HCT116 (cell line): ENCODE measurements around the gene MFSD8. TPM values are rescaled to one million over a fixed set of nuclear protein-coding genes. Genes with fewer than 3 reads are reported as not detected.
"Not testable (repeated sequence)": the region's sequence is repeated elsewhere in the genome, so short reads cannot be mapped to it uniquely, and the experiment has no call there.

Source experiments
- ATAC-seq: fragments of 200-7000 bp; cut with Tn5 transposase; 2 replicates; pipeline ENCODE4 v1.9.1; 2020; ENCODE audit warnings: mild to moderate bottlenecking, moderate library complexity
- BruUV-seq: library from RNA; stranded (reverse); fragments of 400-500 nt; replicated peaks from 2 replicates; lab custom pipeline; 2021; lab: Mats Ljungman, UMichigan
- CTCF ChIA-PET: fragments of 300-600 bp; sonication (Branson Sonifier 250); formaldehyde crosslinking; loops from one replicate; lab custom pipeline; 2021; ENCODE audit warnings: antibody characterized with exemption; lab: Charles Lee
- POLR2A ChIA-PET: fragments of 300-600, 350-600 bp; sonication (Branson Sonifier 250); formaldehyde crosslinking; loops from one replicate; lab custom pipeline; 2021; ENCODE audit warnings: antibody characterized with exemption; lab: Charles Lee
- RAD21 ChIA-PET, 2 experiments: fragments of 300-600 bp; sonication (Branson Sonifier 250); formaldehyde crosslinking; loops; one replicate each; lab custom pipeline; 2023; ENCODE audit warnings: low total read pairs in 2 of 2; ENCODE audit not compliant: uncharacterized antibody in 2 of 2, unreplicated experiment in 2 of 2, low non-redundant PET in 1 of 2; lab: Charles Lee
- DNase-seq: peaks from one replicate; pipeline ENCODE4 v3.0.0-alpha.2; 2010; ENCODE audit warnings: low read depth, low spot score
- H2AFZ ChIP-seq: fragments of 200-600 bp; shearing (Covaris generic), sonication (generic); 2 replicates; pipeline ENCODE4 v1.6.1; 2017; ENCODE audit warnings: low read depth, mixed run types, mixed read lengths, antibody characterized with exemption, low read length; ENCODE audit not compliant: poor library complexity, severe bottlenecking
- H3K27ac ChIP-seq: 2 replicates; pipeline ENCODE4 v1.5.1; 2012; ENCODE audit warnings: low read depth, low read length
- H3K27me3 ChIP-seq: fragments of 200-600 bp; sonication (generic); 2 replicates; pipeline ENCODE4 v1.6.1; 2016; ENCODE audit warnings: mixed run types, low read length, mixed read lengths; ENCODE audit not compliant: insufficient read depth
- H3K36me3 ChIP-seq, 2 experiments: fragments of 200-500 bp in 1 of 2; fragments of 200-600 bp in 1 of 2; sonication (Bioruptor generic) in 1 of 2; sonication (generic) in 1 of 2; 2 replicates each; pipeline versions ENCODE4 v1.5.1 to v1.6.1; 2014 to 2016; ENCODE audit warnings: low read length in 2 of 2, inconsistent platforms in 1 of 2, mixed read lengths in 1 of 2, mixed run types in 1 of 2; ENCODE audit not compliant: insufficient read depth in 2 of 2, control insufficient read depth in 1 of 2
- H3K4me1 ChIP-seq, 2 experiments: fragments of 200-600 bp in 1 of 2; sonication (generic) in 1 of 2; 2 replicates each; pipeline versions ENCODE4 v1.5.1 to v1.6.1; 2012 to 2017; ENCODE audit warnings: low read length in 2 of 2, inconsistent platforms in 1 of 2, mild to moderate bottlenecking in 1 of 2, mixed read lengths in 1 of 2, mixed run types in 1 of 2, moderate library complexity in 1 of 2; ENCODE audit not compliant: insufficient read depth in 2 of 2, control insufficient read depth in 1 of 2
- H3K4me2 ChIP-seq: fragments of 200-600 bp; sonication (generic); 2 replicates; pipeline ENCODE4 v1.6.1; 2017; ENCODE audit warnings: mixed run types, low read length, mixed read lengths
- H3K4me3 ChIP-seq, 2 experiments: fragments of 200-600 bp in 1 of 2; sonication (generic) in 1 of 2; replicated peaks in 1 of 2; 2 replicates each; pipeline ENCODE4 v1.5.1; 2011 to 2016; ENCODE audit warnings: low read length in 2 of 2, control low read depth in 1 of 2, low read depth in 1 of 2, mild to moderate bottlenecking in 1 of 2, mixed read lengths in 1 of 2, mixed run types in 1 of 2
- H3K79me2 ChIP-seq: fragments of 200-600 bp; sonication (generic); 2 replicates; pipeline ENCODE4 v1.6.1; 2017; ENCODE audit warnings: mild to moderate bottlenecking, mixed run types, low read length, moderate library complexity, mixed read lengths; ENCODE audit not compliant: insufficient read depth
- H3K9ac ChIP-seq: fragments of 200-600 bp; sonication (generic); 2 replicates; pipeline ENCODE4 v1.6.1; 2016; ENCODE audit warnings: low read length, mixed read lengths
- H3K9me2 ChIP-seq: fragments of 200-600 bp; sonication (generic), shearing (Covaris generic); 2 replicates; pipeline ENCODE4 v1.6.1; 2017; ENCODE audit warnings: mixed run types, mild to moderate bottlenecking, moderate library complexity; ENCODE audit not compliant: insufficient read depth
- H3K9me3 ChIP-seq, 2 experiments: fragments of 200-500 bp in 1 of 2; fragments of 200-600 bp in 1 of 2; sonication (Bioruptor generic) in 1 of 2; sonication (generic) in 1 of 2; 2 replicates each; pipeline ENCODE4 v1.6.1; 2014 to 2017; ENCODE audit warnings: low read length in 2 of 2, mixed read lengths in 2 of 2, inconsistent platforms in 1 of 2, low read depth in 1 of 2, mild to moderate bottlenecking in 1 of 2, mixed run types in 1 of 2, moderate library complexity in 1 of 2; ENCODE audit not compliant: control insufficient read depth in 1 of 2, insufficient read depth in 1 of 2
- H4K20me1 ChIP-seq: fragments of 200-600 bp; sonication (generic), shearing (Covaris generic); 2 replicates; pipeline ENCODE4 v1.6.1; 2017; ENCODE audit warnings: mixed run types, mild to moderate bottlenecking, moderate library complexity; ENCODE audit not compliant: insufficient read depth
- SP1 ChIP-seq: IDR thresholded peaks from 2 replicates; pipeline ENCODE4 v1.6.1; 2012; ENCODE audit warnings: low read depth
- ZFX ChIP-seq: fragments of 450-650 bp; IDR thresholded peaks from 2 replicates; pipeline ENCODE4 v1.6.1; 2017
- intact Hi-C: fragments of 100-400 bp; cut with micrococcal nuclease; formaldehyde crosslinking; loops from 2 replicates; pipeline ENCODE4 v1.10.0; 2022
- total RNA-seq: library from RNA; stranded (reverse); gene quantifications from one replicate; pipeline ENCODE4 v1.2.1, GENCODE V29; 2021; ENCODE audit not compliant: unreplicated experiment

MFSD8 gene
- total RNA-seq, 1 experiment from 2014 or later, result 17.1 TPM

DNA sequence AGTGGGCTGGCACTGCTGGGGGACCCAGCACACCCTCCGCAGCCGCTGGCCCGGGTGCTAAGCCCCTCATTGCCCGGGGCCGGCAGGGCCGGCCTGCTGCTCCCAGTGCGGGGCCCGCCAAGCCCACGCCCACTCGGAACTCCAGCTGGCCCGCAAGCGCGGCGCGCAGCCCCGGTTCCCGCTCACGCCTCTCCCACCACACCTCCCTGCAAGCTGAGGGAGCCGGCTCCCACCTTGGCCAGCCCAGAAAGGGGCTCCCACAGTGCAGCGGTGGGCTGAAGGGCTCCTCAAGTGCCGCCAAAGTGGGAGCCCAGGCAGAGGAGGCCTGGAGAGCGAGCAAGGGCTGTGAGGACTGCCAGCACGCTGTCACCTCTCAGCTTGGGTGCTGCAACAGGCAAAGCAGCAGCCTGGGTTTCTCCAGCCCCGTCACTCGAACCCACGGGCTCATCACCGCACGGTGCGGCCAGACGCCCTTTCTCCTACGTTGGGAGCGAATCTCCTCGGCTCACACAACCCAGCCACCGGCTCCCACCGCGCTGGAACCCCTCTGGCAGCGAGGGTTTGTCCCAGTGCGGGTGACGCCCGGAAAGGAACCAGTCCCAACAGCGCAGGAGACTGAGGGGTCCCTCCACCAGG lies 429 bp downstream of the MFSD8 start:
- ChIA-PET CTCF (interaction anchor here (1.4 to 1.5 kb wide), 2 partner anchors 87 to 104 kb away, joined by 3 to 5 read pairs; no protein-coding TSS in a partner anchor), POLR2A (interaction anchor here (1.0 to 1.7 kb wide), 3 partner anchors 9 to 183 kb away, joined by 3 to 6 read pairs (median 4); partner anchors contain the start of gene HSPA4L), RAD21 (interaction anchor here in 1 of 2 experiments (1.6 kb wide), 1 partner anchor 96 kb away, joined by 4 read pairs; the partner anchor contains the start of gene LARP1B)
- TSS peak; percentile 59 for BruUV-seq
- Histone ChIP-seq H3K27ac (peak overlapping the region; percentile 87), H3K4me2 (peak overlapping the region; percentile 74), H2AFZ (peak overlapping the region; percentile 63), H3K4me1 (peaks cover 5 to 14% of the 10 kb centered on the region in 2 experiments; a peak in 3 of 4 replicates), H3K79me2 (peaks cover 67% of the 10 kb centered on the region), H3K4me3 (peak overlapping the region; percentile 98 to 99), H3K9ac (peak overlapping the region; percentile 90)
- not testable (repeated sequence) for H3K27me3 ChIP-seq, H4K20me1 ChIP-seq, DNase-seq, H3K9me3 ChIP-seq, H3K36me3 ChIP-seq, H3K9me2 ChIP-seq
- ATAC-seq, result peak; percentile 26
- intact Hi-C loops, result loop anchor here (1.0 to 5.0 kb wide), 3 partner anchors 82 to 182 kb away; partner anchors contain the start of genes HSPA4L, LARP1B and PLK4
- peak; percentile 70 for TF ChIP-seq ZFX

DNA sequence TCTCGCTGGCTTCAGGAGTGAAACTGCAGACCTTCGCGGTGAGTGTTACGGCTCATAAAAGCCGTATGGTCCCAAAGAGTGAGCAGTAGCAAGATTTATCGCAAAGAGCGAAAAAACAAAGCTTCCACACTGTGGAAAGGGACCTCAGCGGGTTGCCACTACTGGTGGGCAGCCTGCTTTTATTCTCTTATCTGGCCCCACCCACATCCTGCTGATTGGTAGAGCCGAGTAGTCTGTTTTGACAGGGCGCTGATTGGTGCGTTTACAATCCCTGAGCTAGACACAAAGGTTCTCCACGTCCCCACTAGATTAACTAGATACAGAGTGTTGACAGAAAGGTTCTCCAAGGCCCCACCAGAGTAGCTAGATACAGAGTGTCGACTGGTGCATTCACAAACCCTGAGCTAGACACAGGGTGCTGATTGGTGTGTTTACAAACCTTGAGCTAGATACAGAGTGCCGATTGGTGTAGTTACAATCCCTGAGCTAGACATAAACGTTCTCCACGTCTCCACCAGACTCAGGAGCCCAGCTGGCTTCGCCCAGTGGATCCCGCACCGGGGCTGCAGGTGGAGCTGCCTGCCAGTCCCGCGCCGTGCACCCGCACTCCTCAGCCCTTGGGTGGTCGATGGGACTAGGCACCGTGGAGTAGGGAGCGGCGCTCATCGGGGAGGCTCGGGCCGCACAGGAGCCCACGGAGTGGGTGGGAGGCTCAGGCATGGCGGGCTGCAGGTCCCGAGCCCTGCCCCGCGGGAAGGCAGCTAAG lies 1.2 kb downstream of the MFSD8 start:
- POLR2A ChIA-PET, result interaction anchor here (1.7 kb wide), 1 partner anchor 182 kb away, joined by 4 read pairs; the partner anchor contains the start of gene HSPA4L
- H4K20me1 ChIP-seq, H3K9me2 ChIP-seq, H3K9me3 ChIP-seq, H3K27ac ChIP-seq, RAD21 ChIA-PET, H3K36me3 ChIP-seq, ATAC-seq, CTCF ChIA-PET, H2AFZ ChIP-seq, DNase-seq, H3K27me3 ChIP-seq, BruUV-seq: not testable (repeated sequence)
- Histone ChIP-seq H3K9ac (peak overlapping the region; percentile 90; the same call in 1 of the 2 replicates), H3K79me2 (peaks cover 63% of the 10 kb centered on the region), H3K4me1 (peaks cover 5 to 14% of the 10 kb centered on the region in 2 experiments; a peak in 3 of 4 replicates), H3K4me2 (peak overlapping the region; percentile 74), H3K4me3 (peak overlapping the region; percentile 98 to 99)
- TF ChIP-seq SP1, result peak; percentile 42; the same call in 1 of the 2 replicates
- intact Hi-C loops, result loop anchor here (2.0 kb wide), 1 partner anchor 97 kb away; the partner anchor contains the start of gene LARP1B
